ENCODE data around the gene KLHL29.

The KLHL29 gene

DNA sequence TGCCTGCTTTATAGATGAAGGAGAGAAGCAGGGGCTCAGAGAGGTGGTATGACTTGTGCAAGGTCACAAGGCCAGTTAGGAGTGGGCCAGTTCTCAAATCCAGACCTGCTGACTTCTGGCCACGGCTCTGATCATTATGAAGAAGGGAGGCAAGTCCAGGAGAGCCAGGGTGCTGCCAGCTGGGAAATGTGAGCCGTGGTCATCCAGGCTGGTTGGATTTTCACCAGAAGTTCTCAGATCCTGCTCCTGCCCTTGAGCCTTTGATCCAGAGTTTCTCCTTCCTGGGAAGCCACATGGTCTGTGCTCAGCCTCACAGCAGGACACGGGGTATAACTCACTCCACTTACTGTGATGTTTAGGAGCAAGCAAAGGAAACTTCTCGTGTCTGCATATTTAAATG is 239.9 kb downstream of the KLHL29 start:
- FAIRE-seq (no peak), DNase-seq (ENCODE audit: insufficient read length, low spot score) (no peak)
- TF ChIP-seq, protein P1, sequence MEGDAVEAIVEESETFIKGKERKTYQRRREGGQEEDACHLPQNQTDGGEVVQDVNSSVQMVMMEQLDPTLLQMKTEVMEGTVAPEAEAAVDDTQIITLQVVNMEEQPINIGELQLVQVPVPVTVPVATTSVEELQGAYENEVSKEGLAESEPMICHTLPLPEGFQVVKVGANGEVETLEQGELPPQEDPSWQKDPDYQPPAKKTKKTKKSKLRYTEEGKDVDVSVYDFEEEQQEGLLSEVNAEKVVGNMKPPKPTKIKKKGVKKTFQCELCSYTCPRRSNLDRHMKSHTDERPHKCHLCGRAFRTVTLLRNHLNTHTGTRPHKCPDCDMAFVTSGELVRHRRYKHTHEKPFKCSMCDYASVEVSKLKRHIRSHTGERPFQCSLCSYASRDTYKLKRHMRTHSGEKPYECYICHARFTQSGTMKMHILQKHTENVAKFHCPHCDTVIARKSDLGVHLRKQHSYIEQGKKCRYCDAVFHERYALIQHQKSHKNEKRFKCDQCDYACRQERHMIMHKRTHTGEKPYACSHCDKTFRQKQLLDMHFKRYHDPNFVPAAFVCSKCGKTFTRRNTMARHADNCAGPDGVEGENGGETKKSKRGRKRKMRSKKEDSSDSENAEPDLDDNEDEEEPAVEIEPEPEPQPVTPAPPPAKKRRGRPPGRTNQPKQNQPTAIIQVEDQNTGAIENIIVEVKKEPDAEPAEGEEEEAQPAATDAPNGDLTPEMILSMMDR (IDR thresholded peaks at IDR 0.05; ENCODE audit: insufficient read depth, missing control alignments) = no peak

DNA sequence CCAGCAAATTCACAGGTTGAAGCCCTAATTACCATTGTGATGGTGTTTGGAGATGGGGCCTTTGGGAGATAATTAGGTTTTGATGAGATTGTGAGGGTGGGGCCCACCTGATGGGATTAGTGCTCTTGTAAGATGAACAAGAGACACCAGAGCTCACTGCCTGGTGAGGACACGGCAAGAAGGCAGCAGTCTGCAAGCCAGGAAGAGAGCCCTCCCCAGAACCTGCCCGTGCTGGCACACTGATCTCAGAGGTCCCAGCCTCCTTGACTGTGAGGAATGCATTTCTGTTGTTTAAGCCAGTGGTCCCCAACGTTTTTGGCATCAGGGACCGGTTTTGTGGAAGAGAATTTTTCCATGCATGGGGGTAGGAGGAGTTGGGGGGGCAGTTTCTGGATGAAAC is 240.7 kb downstream of the KLHL29 start:
- DNase-seq (ENCODE audit: insufficient read length, low spot score) (no peak), FAIRE-seq (no peak)
- TF ChIP-seq, protein P1 (IDR thresholded peaks at IDR 0.05; ENCODE audit: insufficient read depth, missing control alignments) = no peak

DNA sequence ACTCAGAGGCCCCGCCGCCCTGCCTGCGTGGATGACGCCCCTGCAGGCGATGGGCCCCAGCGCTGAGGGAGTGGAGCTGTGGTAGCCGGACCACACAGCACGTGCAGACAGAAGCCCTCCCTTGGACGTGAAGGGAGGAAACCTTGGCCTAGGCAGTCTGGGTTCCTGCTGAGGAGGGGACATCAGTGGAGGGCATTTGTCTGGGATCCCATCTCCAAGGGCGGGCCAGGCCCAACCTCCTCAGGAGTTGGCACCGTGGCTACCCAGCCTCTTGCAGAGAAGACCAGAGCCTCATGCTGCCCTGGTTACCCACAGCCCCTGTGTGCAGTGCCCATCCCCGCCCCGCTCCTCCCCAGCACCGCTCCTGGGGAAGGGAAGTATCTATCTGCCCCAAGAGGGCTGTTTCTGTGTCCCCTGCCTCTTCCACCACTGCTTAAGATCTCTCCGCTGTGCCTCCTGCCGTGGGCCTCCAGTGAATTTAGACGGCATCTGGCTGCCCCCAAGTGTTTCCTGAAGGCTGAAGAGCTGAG is 241.8 kb downstream of the KLHL29 start:
- TF ChIP-seq, protein P1 (IDR thresholded peaks at IDR 0.05; ENCODE audit: insufficient read depth, missing control alignments) = no peak
- no peak for FAIRE-seq
- no peak for DNase-seq (ENCODE audit: insufficient read length, low spot score)

DNA sequence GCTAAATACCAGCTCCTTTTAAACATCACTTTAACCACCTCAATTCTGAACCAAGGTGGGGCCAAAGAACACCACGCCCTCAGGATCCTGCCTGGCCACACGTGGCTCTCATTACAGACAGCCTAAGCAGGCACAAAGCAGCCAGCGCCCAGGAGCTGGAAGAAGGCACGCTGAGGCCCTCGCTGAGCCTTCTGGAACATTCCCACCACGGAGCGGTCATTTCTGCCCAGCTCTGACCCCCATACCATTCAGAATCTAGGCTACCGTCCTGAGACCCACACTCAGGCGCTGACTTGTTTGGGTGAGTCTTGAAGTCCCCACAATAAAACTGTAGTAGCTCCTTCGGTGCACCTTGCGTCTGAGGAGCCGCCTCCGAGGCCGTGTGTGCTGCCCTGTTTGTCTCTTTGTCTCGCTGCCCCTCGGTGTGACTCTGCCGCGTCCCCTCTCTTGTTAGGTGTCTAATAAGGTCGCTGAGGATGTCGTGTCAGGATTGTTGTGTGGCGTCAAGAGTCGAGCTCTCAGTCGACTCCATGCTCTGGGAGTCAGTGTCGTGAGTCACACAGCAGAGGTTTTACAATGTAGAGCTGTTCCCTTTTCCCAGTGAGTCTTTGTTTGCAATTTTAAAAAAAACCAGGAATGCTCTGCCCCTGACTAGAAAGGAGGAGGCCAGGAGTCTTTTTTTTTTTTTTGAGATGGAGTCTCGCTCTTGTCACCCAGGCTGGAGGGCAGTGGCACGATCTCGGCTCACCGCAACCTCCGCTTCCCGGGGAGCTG is 242.4 kb downstream of the KLHL29 start:
- no peak for DNase-seq (ENCODE audit: insufficient read length, low spot score)
- no peak for FAIRE-seq
- TF ChIP-seq, protein P1 (IDR thresholded peaks at IDR 0.05; ENCODE audit: insufficient read depth, missing control alignments) = no peak

DNA sequence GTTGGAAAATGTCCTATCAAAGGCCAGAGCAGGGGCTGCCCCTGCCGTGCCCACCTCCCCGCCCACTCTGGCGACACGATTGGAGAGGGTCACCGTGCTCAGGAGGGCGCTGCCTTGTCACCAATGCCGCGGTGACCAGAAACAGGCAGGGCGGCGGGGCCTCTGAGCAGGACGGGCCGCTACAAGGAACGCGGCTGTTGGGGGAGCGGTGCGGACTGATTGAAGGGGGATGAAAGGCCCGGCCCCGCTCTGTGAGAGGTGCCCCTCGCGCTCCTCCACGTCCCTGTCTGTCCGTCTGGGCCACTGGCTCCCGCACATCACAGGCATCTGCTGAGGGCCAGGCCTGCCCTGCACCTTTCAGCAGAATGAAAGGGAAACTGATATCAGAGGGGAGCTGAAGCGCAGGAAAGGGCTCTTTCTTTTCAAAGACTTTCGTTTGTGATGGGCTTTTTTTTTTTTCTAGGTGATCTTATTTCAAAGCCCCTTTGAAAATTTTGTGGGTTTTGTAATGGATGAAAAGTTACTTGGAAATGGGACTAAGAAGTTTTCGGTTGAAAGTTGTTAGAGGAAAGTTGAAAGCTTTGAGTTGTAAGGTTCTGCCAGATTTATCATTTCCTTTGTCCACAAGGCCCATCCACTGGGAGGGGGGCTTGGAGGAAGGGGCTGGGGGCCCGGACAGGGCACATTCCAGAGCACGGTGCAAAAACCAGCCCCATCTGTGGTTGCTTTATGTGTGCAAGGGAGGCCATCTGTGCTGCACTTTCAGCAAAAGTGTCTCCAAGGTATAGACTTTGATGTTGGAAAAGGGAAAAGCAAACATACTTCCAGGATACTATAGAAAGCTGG is 244.2 kb downstream of the KLHL29 start:
- FAIRE-seq = no peak
- DNase-seq (ENCODE audit: insufficient read length, low spot score) = no peak
- TF ChIP-seq, protein P1 (IDR thresholded peaks at IDR 0.05; ENCODE audit: insufficient read depth, missing control alignments) = no peak

DNA sequence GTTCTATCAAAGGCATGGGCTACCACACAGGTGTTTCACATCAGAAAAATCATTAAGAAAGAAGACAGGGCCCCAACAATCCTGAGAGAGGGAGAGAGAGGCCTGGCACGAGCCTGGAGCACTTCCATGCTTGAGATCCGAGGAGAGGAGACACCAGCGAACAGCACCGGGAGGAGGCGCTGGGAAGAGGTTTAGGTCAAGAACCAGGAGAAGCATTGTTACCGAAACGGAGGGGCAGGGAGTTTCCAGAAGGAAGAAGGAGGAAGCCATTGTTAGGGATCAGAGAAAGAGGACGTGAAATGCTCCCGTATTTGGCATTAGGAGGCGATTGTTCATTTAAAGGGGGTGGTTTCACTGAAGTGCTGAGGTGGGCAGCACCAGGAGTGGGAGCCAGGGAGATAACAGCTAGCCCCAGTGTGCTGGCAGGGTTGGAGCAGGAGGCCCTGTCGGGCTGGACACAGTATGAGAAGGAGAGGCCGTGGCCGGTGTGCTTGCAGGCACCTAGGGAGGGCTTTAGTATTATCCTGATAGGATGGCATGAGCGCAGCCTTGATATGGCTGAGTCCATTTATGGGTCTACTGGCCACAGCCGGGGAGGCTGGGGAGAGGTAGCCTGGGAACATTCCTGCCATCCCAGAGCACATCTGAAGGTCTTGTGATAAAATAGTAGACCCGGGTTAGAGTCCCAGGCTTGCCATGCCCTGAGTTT is 244.9 kb downstream of the KLHL29 start:
- DNase-seq (ENCODE audit: insufficient read length, low spot score) (no peak), FAIRE-seq (no peak)
- TF ChIP-seq, protein P1 (IDR thresholded peaks at IDR 0.05; ENCODE audit: insufficient read depth, missing control alignments) = no peak

Data from D721Med (cell line).